Motor neuron (in vitro differentiated cells): Measurements from ENCODE around the gene ALAD. TPM values are rescaled to one million over a fixed set of nuclear protein-coding genes. Genes with fewer than 3 reads are reported as not detected.
A peak's percentile ranks its signal among the peaks of the same experiment; 100 is the strongest.
"Not testable (repeated sequence)": the region's sequence is repeated elsewhere in the genome, so short reads cannot be mapped to it uniquely, and the experiment has no call there.

Source experiments
- ATAC-seq, 8 experiments: fragments of 200-7000 bp; cut with Tn5 transposase; replicated peaks in 6 of 8; 2 replicates each; pipeline ENCODE4 v1.8.0; 2021; ENCODE audit warnings: mild to moderate bottlenecking in 8 of 8, moderate library complexity in 8 of 8
- H3K27ac ChIP-seq, 2 donors: fragments of 250-450 bp; sonication (Bioruptor Pico); 2 replicates each; pipeline ENCODE4 v1.9.0; 2021; ENCODE audit warnings: antibody characterized with exemption in 2 of 2, mild to moderate bottlenecking in 2 of 2, moderate library complexity in 1 of 2
- H3K4me1 ChIP-seq, 2 donors: fragments of 250-450 bp; sonication (Bioruptor Pico); replicated peaks in 1 of 2; 2 replicates each; pipeline ENCODE4 v1.6.1; 2021; ENCODE audit warnings: antibody characterized with exemption in 2 of 2, mild to moderate bottlenecking in 2 of 2, moderate library complexity in 1 of 2
- H3K4me3 ChIP-seq, 5 donors: fragments of 250-450 bp; sonication (Bioruptor Pico); 2 replicates each; pipeline ENCODE4 v1.9.0; 2021; ENCODE audit warnings: antibody characterized with exemption in 5 of 5, mild to moderate bottlenecking in 5 of 5, moderate library complexity in 4 of 5
- WGBS, 10 experiments: fragments of 450-650 bp; shearing (Covaris generic); methylation state at CpG; one replicate each; pipeline ENCODE4 v1.0.0; 2022; 5-methylcytosine and 5-hydroxymethylcytosine counted together
- in situ Hi-C, 9 experiments: fragments of 400-800 bp; cut with MboI; loops; one replicate each; pipeline ENCODE4 v1.15.0; 2021; ENCODE audit warnings: low sequenced_read_pairs in 9 of 9, low pct_unique_long_range_greater_than_20kb in 2 of 9; ENCODE audit not compliant: unreplicated experiment in 9 of 9
- total RNA-seq, 8 experiments: library from RNA; unstranded; fragments of 300-600 nt; gene quantifications; 2 replicates each; pipeline versions ENCODE4 v1.2.3 to v1.2.4, GENCODE V29; 2022

ALAD gene
- total RNA-seq, 8 experiments from 2014 or later: 10.2 to 21.9 (median 17.0) TPM

- ATAC-seq: no peak
- in situ Hi-C loops: no loop called here
- 57 to 100% (median 91%) methylated on average over 1 to 4 of the region's 4 CpGs for whole genome bisulfite sequencing, 10 experiments
Measured at GRCh38 chr9:113417370-113417769, 16.3 kb upstream of the ALAD start.

GRCh38 chr9:113416149-113416721 lies 15.2 kb upstream of the ALAD start:
- H3K4me1 ChIP-seq: peaks cover 4 to 6% of the 10 kb centered on the region in 2 donors
- peak in 2 of 8 experiments; percentile 78 to 85 for ATAC-seq
- in situ Hi-C loops: no loop called here

More at GRCh38 chr9:113417370-113417769, 16.3 kb upstream of the ALAD start:
- Histone ChIP-seq H3K4me1 (no peaks in the 10 kb centered on the region), H3K27ac (no peak overlapping the region), H3K4me3 (no peak overlapping the region)

GRCh38 chr9:113410207-113410864 lies 9.3 kb upstream of the ALAD start, which contains the start of the genes C9orf43 and POLE3:
Gene C9orf43 (plus strand): TSS chr9:113410747. CDS start chr9:113413494, 2,747 bp downstream.
Gene POLE3 (minus strand): TSS chr9:113410675. CDS start chr9:113410293, 382 bp downstream.
- 0 to 1% (median 0%) methylated on average over 1 to 19 of the region's 61 CpGs; no CpG with 5 or more reads in 4 of the 10 experiments for WGBS, 10 experiments
- Histone ChIP-seq H3K4me1 (peaks cover 9 to 13% of the 10 kb centered on the region in 2 donors), H3K4me3 (peak within 1 kb of the TSS; percentile 53 to 89 (median 64)), H3K27ac (peak within 1 kb of the TSS; percentile 97 to 99)
- in situ Hi-C loops: no loop called here
- ATAC-seq: peak; percentile 94 to 96 (median 94)

More at GRCh38 chr9:113416149-113416721, 15.2 kb upstream of the ALAD start:
- WGBS, 10 experiments: 0 to 73% (median 60%) methylated on average over 1 to 3 of the region's 3 CpGs; no CpG with 5 or more reads in 1 of the 10 experiments
- Histone ChIP-seq H3K4me3 (no peak overlapping the region), H3K27ac (no peak overlapping the region)

GRCh38 chr9:113409883-113410206 lies 8.8 kb upstream of the ALAD start:
- ATAC-seq: peak; percentile 4 to 28 (median 9)
- H3K27ac ChIP-seq: peak overlapping the region; percentile 97 to 99
- peaks cover 9 to 13% of the 10 kb centered on the region in 2 donors for H3K4me1 ChIP-seq
- in situ Hi-C loops: no loop called here
- 0 to 20% (median 1%) methylated on average over 1 to 5 of the region's 20 CpGs; no CpG with 5 or more reads in 4 of the 10 experiments for WGBS, 10 experiments
- H3K4me3 ChIP-seq: peak overlapping the region; percentile 53 to 89 (median 64)

GRCh38 chr9:113409481-113409880 lies 8.4 kb upstream of the ALAD start:
- in situ Hi-C loops: no loop called here
- peak overlapping the region; percentile 97 to 99 for H3K27ac ChIP-seq

GRCh38 chr9:113406873-113407511 lies 5.9 kb upstream of the ALAD start:
- H3K4me1 ChIP-seq: peaks cover 10 to 13% of the 10 kb centered on the region in 2 donors
- WGBS, 10 experiments: 0 to 100% (median 51%) methylated on average over 1 to 6 of the region's 7 CpGs; no CpG with 5 or more reads in 1 of the 10 experiments
- in situ Hi-C loops, H3K27ac ChIP-seq, H3K4me3 ChIP-seq: not testable (repeated sequence)
- peak in 3 of 8 experiments; percentile 5 to 17 (median 6) for ATAC-seq

More at GRCh38 chr9:113409481-113409880, 8.4 kb upstream of the ALAD start:
- WGBS, 10 experiments: 5 to 51% (median 36%) methylated on average over 3 to 10 of the region's 10 CpGs
- Histone ChIP-seq H3K4me1 (peaks cover 9 to 13% of the 10 kb centered on the region in 2 donors), H3K4me3 (peak overlapping the region; percentile 53 to 89 (median 64))
- ATAC-seq: no peak

- H3K4me3 ChIP-seq, in situ Hi-C loops, ATAC-seq, H3K27ac ChIP-seq: not testable (repeated sequence)
- 70 to 99% (median 78%) methylated on average over 3 to 8 of the region's 9 CpGs; no CpG with 5 or more reads in 4 of the 10 experiments for WGBS, 10 experiments
- H3K4me1 ChIP-seq: peaks cover 8 to 11% of the 10 kb centered on the region in 2 donors
Measured at GRCh38 chr9:113406353-113406752, 5.3 kb upstream of the ALAD start.

- in situ Hi-C loops: no loop called here
- H3K27ac ChIP-seq: no peak overlapping the region
- peaks cover 0 to 15% of the 10 kb centered on the region in 2 donors for H3K4me1 ChIP-seq
- no peak overlapping the region for H3K4me3 ChIP-seq
- 40 to 85% (median 67%) methylated on average over 1 to 2 of the region's 2 CpGs for WGBS, 10 experiments
- ATAC-seq: no peak
Measured at GRCh38 chr9:113403646-113404045, 2.6 kb upstream of the ALAD start.

GRCh38 chr9:113399646-113400200 lies 1.4 kb downstream of the ALAD start:
- peak overlapping the region in 2 of 5 donors; percentile 76 to 90 for H3K4me3 ChIP-seq
- WGBS, 10 experiments: 58 to 100% (median 90%) methylated on average over 1 to 2 of the region's 3 CpGs; no CpG with 5 or more reads in 6 of the 10 experiments
- no peak for ATAC-seq
- peaks cover 0 to 13% of the 10 kb centered on the region in 2 donors for H3K4me1 ChIP-seq
- in situ Hi-C loops: no loop called here
- no peak overlapping the region for H3K27ac ChIP-seq

- in situ Hi-C loops: no loop called here
- WGBS, 10 experiments: 86 to 100% (median 100%) methylated on average over 1 to 5 of the region's 5 CpGs; no CpG with 5 or more reads in 3 of the 10 experiments
- ATAC-seq: no peak
- Histone ChIP-seq H3K27ac (no peak overlapping the region), H3K4me3 (no peak overlapping the region), H3K4me1 (peaks cover 0 to 13% of the 10 kb centered on the region in 2 donors)
Measured at GRCh38 chr9:113398796-113399195, 2.3 kb downstream of the ALAD start.

- H3K27ac ChIP-seq: no peak overlapping the region
- H3K4me3 ChIP-seq: no peak overlapping the region
- in situ Hi-C loops: no loop called here
- peaks cover 0 to 13% of the 10 kb centered on the region in 2 donors for H3K4me1 ChIP-seq
- no peak for ATAC-seq
- 40 to 100% (median 81%) methylated on average over 1 to 3 of the region's 3 CpGs; no CpG with 5 or more reads in 4 of the 10 experiments for WGBS, 10 experiments
Measured at GRCh38 chr9:113397203-113397631, 3.9 kb downstream of the ALAD start.

- in situ Hi-C loops: no loop called here
- Histone ChIP-seq H3K4me3 (no peak overlapping the region), H3K4me1 (peaks cover 0 to 3% of the 10 kb centered on the region in 2 donors), H3K27ac (no peak overlapping the region)
- no peak for ATAC-seq
- WGBS, 10 experiments: 67 to 100% (median 100%) methylated on average over 1 to 6 of the region's 9 CpGs; no CpG with 5 or more reads in 2 of the 10 experiments
Measured at GRCh38 chr9:113395000-113395861, 5.9 kb downstream of the ALAD start.
